Fibroblast of villous mesenchyme (primary cell): Measurements from ENCODE around the gene PRDM16. TPM values are rescaled to one million over a fixed set of nuclear protein-coding genes. Genes with fewer than 3 reads are reported as not detected.

Experiments
- DNase-seq: peaks from one replicate; pipeline ENCODE4 v3.0.0-alpha.2; 2010; ENCODE audit warnings: low read depth
- H3K4me3 ChIP-seq: 2 replicates; pipeline ENCODE4 v1.5.1; 2011; ENCODE audit warnings: low read depth, mild to moderate bottlenecking, low read length
- CTCF ChIP-seq: IDR thresholded peaks from 2 replicates; pipeline ENCODE4 v1.5.1; 2012; ENCODE audit warnings: low read depth, mild to moderate bottlenecking, low read length; ENCODE audit not compliant: insufficient read depth
- total RNA-seq: library from RNA; depleted of rRNA; stranded (reverse); fragments of >200 nt; gene quantifications from 2 replicates; pipeline ENCODE4 v1.2.3, GENCODE V29; 2012

The PRDM16 gene
- total RNA-seq, 1 donor = 1.7 TPM

- DNase-seq = no peak
- TF ChIP-seq CTCF = no peak
- no peak overlapping the region for H3K4me3 ChIP-seq
Observed at GRCh38 chr1:3322450-3323020, 253.5 kb downstream of the PRDM16 start.

- TF ChIP-seq CTCF = no peak
- DNase-seq = no peak
- H3K4me3 ChIP-seq = no peak overlapping the region
Observed at GRCh38 chr1:3323021-3323795, 254.2 kb downstream of the PRDM16 start.

GRCh38 chr1:3323796-3324703, 255.0 kb downstream of the PRDM16 start:
- no peak for TF ChIP-seq CTCF
- DNase-seq = no peak

GRCh38 chr1:3324704-3325535, 255.9 kb downstream of the PRDM16 start:
- no peak for DNase-seq
- no peak for TF ChIP-seq CTCF
- no peak overlapping the region for H3K4me3 ChIP-seq

More at GRCh38 chr1:3323796-3324703, 255.0 kb downstream of the PRDM16 start:
- H3K4me3 ChIP-seq = no peak overlapping the region

GRCh38 chr1:3326516-3327388, 257.7 kb downstream of the PRDM16 start:
- TF ChIP-seq CTCF = no peak
- no peak for DNase-seq
- no peak overlapping the region for H3K4me3 ChIP-seq
